H9 (cell line): ENCODE data around the gene IDH3B. TPM values are rescaled to one million over a fixed set of nuclear protein-coding genes. Genes with fewer than 3 reads are reported as not detected.

ENCODE experiments used
- DNase-seq: peaks from one replicate; pipeline ENCODE4 v3.0.0-alpha.2; 2017
- H2AFZ ChIP-seq: one replicate; pipeline ENCODE4 v1.6.1; 2013; ENCODE audit warnings: mild to moderate bottlenecking, low read length, control low read depth, moderate library complexity
- H2AK5ac ChIP-seq: 2 replicates; pipeline ENCODE4 v1.6.1; 2013; ENCODE audit warnings: low read length, control low read depth, mixed read lengths; ENCODE audit not compliant: insufficient read length
- H2BK120ac ChIP-seq: one replicate; pipeline ENCODE4 v1.6.1; 2013; ENCODE audit warnings: low read depth, mild to moderate bottlenecking, low read length, control low read depth, inconsistent platforms; ENCODE audit not compliant: poor library complexity, severe bottlenecking
- H2BK12ac ChIP-seq: 2 replicates; pipeline ENCODE4 v1.6.1; 2013; ENCODE audit warnings: low read length, control low read depth, mixed read lengths, low read depth; ENCODE audit not compliant: insufficient read length
- H2BK15ac ChIP-seq: 2 replicates; pipeline ENCODE4 v1.6.1; 2013; ENCODE audit warnings: low read depth, low read length, control low read depth
- H2BK20ac ChIP-seq: one replicate; pipeline ENCODE4 v1.6.1; 2013; ENCODE audit warnings: low read depth, mild to moderate bottlenecking, low read length, control low read depth, inconsistent platforms; ENCODE audit not compliant: poor library complexity, severe bottlenecking
- H2BK5ac ChIP-seq: 2 replicates; pipeline ENCODE4 v1.6.1; 2013; ENCODE audit warnings: low read length, control low read depth, mixed read lengths; ENCODE audit not compliant: insufficient read length
- H3K14ac ChIP-seq: 2 replicates; pipeline ENCODE4 v1.6.1; 2013; ENCODE audit warnings: low read length, control low read depth; ENCODE audit not compliant: insufficient read depth
- H3K18ac ChIP-seq: 2 replicates; pipeline ENCODE4 v1.6.1; 2013; ENCODE audit warnings: low read depth, mild to moderate bottlenecking, mixed read lengths, low read length, control low read depth; ENCODE audit not compliant: insufficient read length
- H3K23ac ChIP-seq: 2 replicates; pipeline ENCODE4 v1.6.1; 2013; ENCODE audit warnings: low read length, control low read depth, mixed read lengths, low read depth; ENCODE audit not compliant: insufficient read length
- H3K23me2 ChIP-seq: 2 replicates; pipeline ENCODE4 v1.6.1; 2013; ENCODE audit warnings: low read depth, mild to moderate bottlenecking, mixed read lengths, low read length, control low read depth; ENCODE audit not compliant: insufficient read length, poor library complexity, severe bottlenecking
- H3K27ac ChIP-seq: 2 replicates; pipeline ENCODE4 v1.5.1; 2013; ENCODE audit warnings: low read length, control low read depth, mixed read lengths, low read depth; ENCODE audit not compliant: insufficient read length
- H3K27me3 ChIP-seq: 2 replicates; pipeline ENCODE4 v1.6.1; 2013; ENCODE audit warnings: low read length, control low read depth, inconsistent platforms; ENCODE audit not compliant: insufficient read depth
- H3K4ac ChIP-seq: 2 replicates; pipeline ENCODE4 v1.6.1; 2013; ENCODE audit warnings: low read depth, mild to moderate bottlenecking, control low read depth, inconsistent platforms, low read length, moderate library complexity
- H3K4me1 ChIP-seq: 2 replicates; pipeline ENCODE4 v1.6.1; 2013; ENCODE audit warnings: low read length, control low read depth, inconsistent platforms; ENCODE audit not compliant: insufficient read depth
- H3K4me2 ChIP-seq: 2 replicates; pipeline ENCODE4 v1.6.1; 2013; ENCODE audit warnings: low read length, control low read depth, mixed read lengths; ENCODE audit not compliant: insufficient read length, insufficient read depth
- H3K56ac ChIP-seq: 2 replicates; pipeline ENCODE4 v1.6.1; 2013; ENCODE audit warnings: low read depth, mild to moderate bottlenecking, mixed read lengths, low read length, control low read depth; ENCODE audit not compliant: insufficient read length
- H3K79me1 ChIP-seq: 2 replicates; pipeline ENCODE4 v1.6.1; 2013; ENCODE audit warnings: low read depth, mild to moderate bottlenecking, moderate library complexity, low read length, control low read depth, inconsistent platforms; ENCODE audit not compliant: insufficient read depth, poor library complexity, severe bottlenecking
- H3K79me2 ChIP-seq: 2 replicates; pipeline ENCODE4 v1.6.1; 2013; ENCODE audit warnings: low read length, control low read depth, inconsistent platforms; ENCODE audit not compliant: insufficient read depth
- H3K9ac ChIP-seq: 2 replicates; pipeline ENCODE4 v1.6.1; 2013; ENCODE audit warnings: low read length, control low read depth, mixed read lengths; ENCODE audit not compliant: insufficient read length; ENCODE audit errors: extremely low read depth
- H3K9me3 ChIP-seq: one replicate; pipeline ENCODE4 v1.6.1; 2013; ENCODE audit warnings: low read depth, low read length, inconsistent platforms; ENCODE audit not compliant: control insufficient read depth
- H3T11ph ChIP-seq: one replicate; pipeline ENCODE4 v1.6.1; 2013; ENCODE audit warnings: mild to moderate bottlenecking, low read length, control low read depth, inconsistent platforms
- H4K20me1 ChIP-seq: one replicate; pipeline ENCODE4 v1.6.1; 2013; ENCODE audit not compliant: control insufficient read depth, insufficient read length, insufficient read depth
- H4K5ac ChIP-seq: 2 replicates; pipeline ENCODE4 v1.6.1; 2013; ENCODE audit warnings: low read depth, mild to moderate bottlenecking, mixed read lengths, low read length, control low read depth; ENCODE audit not compliant: insufficient read length
- H4K8ac ChIP-seq: replicated peaks from 2 replicates; pipeline ENCODE4 v1.6.1; 2013; ENCODE audit warnings: low read length, control low read depth, mixed read lengths, low read depth; ENCODE audit not compliant: insufficient read length
- H4K91ac ChIP-seq: 2 replicates; pipeline ENCODE4 v1.6.1; 2013; ENCODE audit warnings: low read depth, mild to moderate bottlenecking, moderate library complexity, mixed read lengths, low read length, control low read depth; ENCODE audit not compliant: insufficient read length
- H3K27ac Mint-ChIP-seq, 3 experiments: 2 replicates in 2 of 3; 3 replicates in 1 of 3; pipeline ENCODE4 v1.8.0; 2020 to 2021; ENCODE audit warnings: mixed read lengths in 3 of 3, mild to moderate bottlenecking in 1 of 3, moderate library complexity in 1 of 3
- H3K27me3 Mint-ChIP-seq: 2 replicates; pipeline ENCODE4 v1.8.0; 2021; ENCODE audit warnings: low read depth, mild to moderate bottlenecking, moderate library complexity, mixed read lengths
- H3K36me3 Mint-ChIP-seq, 3 experiments: 2 replicates in 2 of 3; 3 replicates in 1 of 3; pipeline ENCODE4 v1.8.0; 2020 to 2021; ENCODE audit warnings: low read depth in 3 of 3, mixed read lengths in 3 of 3; ENCODE audit not compliant: insufficient read depth in 1 of 3
- H3K4me1 Mint-ChIP-seq, 2 experiments: 2 replicates each; pipeline ENCODE4 v1.8.0; 2020; ENCODE audit warnings: mixed read lengths in 2 of 2
- H3K4me3 Mint-ChIP-seq, 2 experiments: 2 replicates in 1 of 2; 3 replicates in 1 of 2; pipeline ENCODE4 v1.8.0; 2020 to 2021; ENCODE audit warnings: mild to moderate bottlenecking in 2 of 2, mixed read lengths in 2 of 2, moderate library complexity in 1 of 2
- H3K9me3 Mint-ChIP-seq, 2 experiments: 2 replicates in 1 of 2; 3 replicates in 1 of 2; pipeline ENCODE4 v1.8.0; 2020; ENCODE audit warnings: mild to moderate bottlenecking in 2 of 2, mixed read lengths in 2 of 2, moderate library complexity in 1 of 2
- CTCF ChIP-seq: fragments of 200-600 bp; sonication (generic); conservative IDR thresholded peaks from 3 replicates; pipeline ENCODE4 v1.8.0; 2021; ENCODE audit warnings: antibody characterized with exemption, mild to moderate bottlenecking
- WGBS: extraction: QIAGEN DNeasy Blood & Tissue Kit; methylation state at CpG from one replicate; pipeline ENCODE4 v1.1.7; 2013; ENCODE audit warnings: missing lambda C conversion rate, low lambda C conversion rate, mixed read lengths; ENCODE audit not compliant: insufficient read length; ENCODE audit errors: extremely low coverage; 5-methylcytosine and 5-hydroxymethylcytosine counted together
- total RNA-seq: library from RNA; stranded (reverse); gene quantifications from 2 replicates; pipeline ENCODE4 v1.2.1, GENCODE V29; 2021

The IDH3B gene
- total RNA-seq, 1 experiment from 2014 or later = 114 TPM

GRCh38 chr20:2656471-2657117, 7.4 kb downstream of the IDH3B start:
- Histone ChIP-seq H3K4me1 (no peaks in the 10 kb centered on the region; the same call in 1 of the 2 replicates), H2BK20ac (no peak overlapping the region), H2BK12ac (no peak overlapping the region), H2BK15ac (no peak overlapping the region), H4K5ac (no peak overlapping the region), H4K20me1 (no peaks in the 10 kb centered on the region), H4K8ac (no peak overlapping the region), H3K9me3 (no peaks in the 10 kb centered on the region), H3T11ph (no peak overlapping the region), H3K27me3 (no peaks in the 10 kb centered on the region), H3K14ac (no peak overlapping the region), H3K27ac (no peak overlapping the region), H3K4me2 (no peak overlapping the region), H3K79me2 (peaks cover 17% of the 10 kb centered on the region), H3K23ac (no peak overlapping the region), H2BK120ac (no peak overlapping the region), H3K56ac (no peak overlapping the region), H2AFZ (no peak overlapping the region), H2BK5ac (no peak overlapping the region), H4K91ac (no peak overlapping the region), H3K79me1 (peaks cover 11% of the 10 kb centered on the region), H2AK5ac (no peak overlapping the region), H3K18ac (no peak overlapping the region), H3K9ac (no peak overlapping the region), H3K4ac (no peak overlapping the region), H3K23me2 (peaks cover 9% of the 10 kb centered on the region)
- no peak for DNase-seq
- H3K4me3 Mint-ChIP-seq = peak overlapping the region; percentile 13 to 25; a peak in 3 of 5 replicates
- peak overlapping the region in 2 of 3 experiments; percentile 37 to 56; a peak in 4 of 7 replicates for H3K27ac Mint-ChIP-seq
- peaks cover 15 to 18% of the 10 kb centered on the region in 2 experiments for H3K4me1 Mint-ChIP-seq
- peaks cover 3% of the 10 kb centered on the region; the same call in 1 of the 2 replicates for H3K27me3 Mint-ChIP-seq
- WGBS = no CpG with 5 or more reads among the region's 12 CpGs
- TF ChIP-seq CTCF = no peak
- H3K9me3 Mint-ChIP-seq = no peaks in the 10 kb centered on the region
- peaks cover 66 to 90% (median 83%) of the 10 kb centered on the region in 3 experiments for H3K36me3 Mint-ChIP-seq
